K562 (cell line): ENCODE results near the gene TNIK. TPM values are rescaled to one million over a fixed set of nuclear protein-coding genes. Genes with fewer than 3 reads are reported as not detected.
A peak's percentile ranks its signal among the peaks of the same experiment; 100 is the strongest.

Experiments used
- C11orf30 ChIP-seq: fragments of 450-650 bp; IDR thresholded peaks from 2 replicates; pipeline ENCODE4 v1.6.1; 2016; ENCODE audit warnings: low read depth, mild to moderate bottlenecking
- CHD4 ChIP-seq: fragments of 200-600 bp; sonication (generic); IDR thresholded peaks from 3 replicates; pipeline ENCODE4 v1.6.1; 2012; ENCODE audit warnings: low read depth, mild to moderate bottlenecking, mixed read lengths, low read length, inconsistent platforms; ENCODE audit not compliant: insufficient read depth, insufficient replicate concordance, poor library complexity, severe bottlenecking
- FOSL1 ChIP-seq: fragments of 200-800 bp; sonication (Bioruptor generic); conservative IDR thresholded peaks from 2 replicates; pipeline ENCODE4 v1.6.1; 2016; ENCODE audit warnings: missing genetic modification characterization, missing compliant biosample characterization
- JUND ChIP-seq, 2 experiments: IDR thresholded peaks; 2 replicates in 1 of 2; 3 replicates in 1 of 2; pipeline ENCODE4 v1.6.1; 2011; ENCODE audit warnings: borderline replicate concordance in 2 of 2, low read depth in 2 of 2, low read length in 2 of 2, improper control_type of control experiment in 1 of 2, missing biosample characterization in 1 of 2, missing genetic modification characterization in 1 of 2, missing genetic modification reagents in 1 of 2
- LEF1 ChIP-seq: fragments of 450-650 bp; IDR thresholded peaks from 2 replicates; pipeline ENCODE4 v1.6.1; 2016; ENCODE audit warnings: mild to moderate bottlenecking
- MAFK ChIP-seq: IDR thresholded peaks from 2 replicates; pipeline ENCODE4 v1.6.1; 2011; ENCODE audit warnings: low read length, improper control_type of control experiment
- MTA2 ChIP-seq: fragments of 450-650 bp; IDR thresholded peaks from 2 replicates; pipeline ENCODE4 v1.6.1; 2016; ENCODE audit warnings: low read depth
- NCOA4 ChIP-seq: fragments of 450-650 bp; IDR thresholded peaks from 2 replicates; pipeline ENCODE4 v1.6.1; 2018; ENCODE audit warnings: mild to moderate bottlenecking; ENCODE audit not compliant: partially characterized antibody
- RCOR1 ChIP-seq, 2 experiments: IDR thresholded peaks; 2 replicates each; pipeline ENCODE4 v1.6.1; 2012; ENCODE audit warnings: low read depth in 2 of 2, low read length in 2 of 2, borderline replicate concordance in 1 of 2, improper control_type of control experiment in 1 of 2
- polyA plus RNA-seq, 8 experiments: library from polyadenylated mRNA; depleted of rRNA in 4 of 8; stranded (reverse) in 5 of 8; unstranded in 3 of 8; fragments of >200 nt; fragmentation: Nextera tagmentation in 2 of 8; fragmentation: Illumina TruSeq in 1 of 8; extraction: Ambion mirVana in 2 of 8; extraction: Trizol in 1 of 8; gene quantifications; 2 replicates each; pipeline versions ENCODE4 v1.2.1 to v1.2.3, GENCODE V29; 2011 to 2014; ENCODE audit warnings: inconsistent platforms in 1 of 8, missing spikeins in 1 of 8
- total RNA-seq, 7 experiments: library from RNA; depleted of rRNA in 6 of 7; stranded (reverse); fragments of >200 nt in 6 of 7; fragmentation: Illumina TruSeq in 2 of 7; extraction: Trizol in 2 of 7; gene quantifications; 2 replicates each; pipeline versions ENCODE4 v1.2.1 to v1.2.3, GENCODE V29; 2011 to 2021; ENCODE audit warnings: low replicate concordance in 1 of 7
- TF ChIP-seq, protein P1 (sequence below), 2 experiments: fragments of 450-650 bp; IDR thresholded peaks; 2 replicates each; pipeline ENCODE4 v1.6.1; 2016; ENCODE audit warnings: mild to moderate bottlenecking in 2 of 2, borderline replicate concordance in 1 of 2, low read depth in 1 of 2, moderate library complexity in 1 of 2
- TF ChIP-seq, protein P2 (sequence below): fragments of 250-450 bp; sonication (Bioruptor Pico); IDR thresholded peaks from 2 replicates; pipeline ENCODE4 v1.4.0; 2020; ENCODE audit warnings: borderline replicate concordance
- TF ChIP-seq, protein P3 (sequence below): fragments of 200-800 bp; sonication (Bioruptor generic); IDR thresholded peaks from 2 replicates; pipeline ENCODE4 v1.6.1; 2017; ENCODE audit warnings: missing genetic modification characterization, missing compliant biosample characterization

TNIK gene
- total and polyA plus RNA-seq, 9 of the 15 experiments (the other 6 are each of a cell fraction or from before 2014, with no cell fraction given) = 6.6 to 39.0 (median 24.7) TPM

DNA sequence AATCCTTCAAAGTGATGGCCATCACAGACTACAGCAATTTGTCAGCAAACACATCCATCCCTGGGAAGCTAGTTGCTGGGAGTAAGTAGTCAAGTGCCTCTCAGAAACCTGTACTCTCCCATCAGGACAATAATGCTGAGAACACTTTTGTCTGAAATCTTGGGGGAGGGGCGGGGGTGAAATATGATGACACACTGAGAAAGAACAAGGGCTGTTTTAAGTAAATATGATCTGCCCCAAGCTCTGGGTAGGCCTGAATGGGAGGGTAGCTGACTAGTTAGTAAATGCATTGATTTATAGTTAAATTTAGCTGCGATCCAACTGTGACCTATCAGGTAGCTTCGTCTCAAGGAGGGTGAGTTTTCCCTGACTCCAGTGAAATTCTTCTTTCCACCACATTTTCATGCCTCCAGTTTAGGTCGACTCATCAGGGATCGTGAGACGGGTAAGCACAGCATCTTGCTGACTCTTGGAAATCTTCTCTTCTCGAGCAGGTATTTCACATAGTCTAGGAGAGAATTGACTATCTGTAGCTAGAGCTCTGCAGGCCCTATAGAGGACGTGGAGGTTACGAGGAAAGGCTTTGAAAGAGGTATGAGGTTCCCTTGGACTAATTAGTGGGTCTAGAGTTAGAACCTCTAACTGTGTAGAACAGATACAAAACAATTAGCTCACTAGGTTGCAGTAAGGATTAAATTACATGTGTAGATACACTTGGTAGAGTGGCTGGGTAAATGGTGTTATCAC, 220.3 kb downstream of the TNIK start (continued):
- TF ChIP-seq, protein P1, sequence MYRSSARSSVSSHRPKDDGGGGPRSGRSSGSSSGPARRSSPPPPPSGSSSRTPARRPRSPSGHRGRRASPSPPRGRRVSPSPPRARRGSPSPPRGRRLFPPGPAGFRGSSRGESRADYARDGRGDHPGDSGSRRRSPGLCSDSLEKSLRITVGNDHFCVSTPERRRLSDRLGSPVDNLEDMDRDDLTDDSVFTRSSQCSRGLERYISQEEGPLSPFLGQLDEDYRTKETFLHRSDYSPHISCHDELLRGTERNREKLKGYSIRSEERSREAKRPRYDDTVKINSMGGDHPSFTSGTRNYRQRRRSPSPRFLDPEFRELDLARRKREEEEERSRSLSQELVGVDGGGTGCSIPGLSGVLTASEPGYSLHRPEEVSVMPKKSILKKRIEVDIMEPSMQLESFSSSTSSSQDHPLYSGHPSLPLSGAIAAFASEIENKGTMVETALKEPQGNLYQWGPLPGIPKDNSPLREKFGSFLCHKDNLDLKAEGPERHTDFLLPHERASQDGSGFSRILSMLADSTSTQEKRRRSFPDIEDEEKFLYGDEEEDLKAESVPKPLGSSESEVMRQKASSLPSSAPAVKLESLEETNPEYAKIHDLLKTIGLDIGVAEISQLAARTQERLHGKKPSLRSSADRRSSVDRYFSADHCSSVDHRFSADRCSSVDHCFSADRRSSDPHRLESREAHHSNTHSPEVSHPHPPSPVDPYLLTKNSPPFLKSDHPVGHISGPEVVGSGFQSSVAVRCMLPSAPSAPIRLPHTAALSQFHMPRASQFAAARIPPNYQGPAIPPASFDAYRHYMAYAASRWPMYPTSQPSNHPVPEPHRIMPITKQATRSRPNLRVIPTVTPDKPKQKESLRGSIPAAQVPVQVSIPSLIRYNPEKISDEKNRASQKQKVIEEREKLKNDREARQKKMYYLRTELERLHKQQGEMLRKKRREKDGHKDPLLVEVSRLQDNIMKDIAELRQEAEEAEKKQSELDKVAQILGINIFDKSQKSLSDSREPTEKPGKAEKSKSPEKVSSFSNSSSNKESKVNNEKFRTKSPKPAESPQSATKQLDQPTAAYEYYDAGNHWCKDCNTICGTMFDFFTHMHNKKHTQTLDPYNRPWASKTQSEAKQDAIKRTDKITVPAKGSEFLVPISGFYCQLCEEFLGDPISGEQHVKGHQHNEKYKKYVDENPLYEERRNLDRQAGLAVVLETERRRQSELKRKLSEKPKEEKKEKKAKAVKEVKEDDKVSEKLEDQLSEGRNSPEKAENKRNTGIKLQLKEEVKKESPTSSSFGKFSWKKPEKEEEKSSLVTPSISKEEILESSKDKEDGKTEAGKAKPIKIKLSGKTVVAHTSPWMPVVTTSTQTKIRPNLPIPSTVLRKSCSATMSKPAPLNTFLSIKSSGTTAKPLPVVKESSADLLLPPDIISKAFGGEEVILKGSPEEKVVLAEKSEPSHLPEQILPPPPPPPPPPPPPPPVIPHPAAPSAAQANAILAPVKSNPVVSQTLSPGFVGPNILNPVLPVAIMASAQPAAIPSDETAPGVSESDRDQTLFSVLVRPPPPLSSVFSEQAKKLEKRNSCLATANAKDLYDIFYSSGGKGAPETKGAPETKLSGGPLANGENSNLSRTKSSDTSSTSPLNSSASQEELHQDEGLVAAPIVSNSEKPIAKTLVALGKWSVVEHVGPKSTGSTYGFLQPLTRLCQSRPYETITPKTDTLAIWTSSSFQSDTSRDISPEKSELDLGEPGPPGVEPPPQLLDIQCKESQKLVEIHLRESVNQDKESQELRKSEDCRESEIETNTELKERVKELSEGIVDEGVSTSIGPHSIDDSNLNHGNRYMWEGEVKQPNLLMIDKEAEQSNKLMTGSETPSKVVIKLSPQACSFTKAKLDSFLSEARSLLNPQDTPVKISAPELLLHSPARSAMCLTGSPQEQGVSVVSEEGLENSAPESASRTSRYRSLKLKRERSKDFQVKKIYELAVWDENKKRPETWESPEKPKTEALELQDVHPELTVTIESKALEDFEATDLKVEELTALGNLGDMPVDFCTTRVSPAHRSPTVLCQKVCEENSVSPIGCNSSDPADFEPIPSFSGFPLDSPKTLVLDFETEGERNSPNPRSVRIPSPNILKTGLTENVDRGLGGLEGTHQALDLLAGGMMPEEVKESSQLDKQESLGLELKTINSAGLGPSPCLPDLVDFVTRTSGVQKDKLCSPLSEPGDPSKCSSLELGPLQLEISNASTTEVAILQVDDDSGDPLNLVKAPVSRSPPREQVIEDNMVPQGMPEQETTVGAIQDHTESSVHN (IDR thresholded peaks at IDR 0.05; ENCODE audit: borderline replicate concordance in 1 of 2, low read depth in 1 of 2) = no peak; a peak in 1 of 4 replicates
- TF ChIP-seq C11orf30 (peak; percentile 81), CHD4 (no peak), NCOA4 (no peak), RCOR1 (IDR thresholded peaks at IDR 0.05; ENCODE audit: borderline replicate concordance in 1 of 2, low read depth in 2 of 2, low read length in 2 of 2) (peak in 1 of 2 experiments; percentile 22; a peak in 1 of 4 replicates), JUND (IDR thresholded peaks at IDR 0.05; ENCODE audit: borderline replicate concordance, low read depth, low read length) (peak; percentile 65; the same call in 1 of the 2 replicates), JUND (tag; IDR thresholded peaks at IDR 0.05; ENCODE audit: borderline replicate concordance, low read depth, low read length) (no peak), MTA2 (no peak), LEF1 (peak; percentile 77; the same call in 1 of the 2 replicates), MAFK (no peak), FOSL1 (tag) (peak; percentile 53)
- TF ChIP-seq, protein P2, sequence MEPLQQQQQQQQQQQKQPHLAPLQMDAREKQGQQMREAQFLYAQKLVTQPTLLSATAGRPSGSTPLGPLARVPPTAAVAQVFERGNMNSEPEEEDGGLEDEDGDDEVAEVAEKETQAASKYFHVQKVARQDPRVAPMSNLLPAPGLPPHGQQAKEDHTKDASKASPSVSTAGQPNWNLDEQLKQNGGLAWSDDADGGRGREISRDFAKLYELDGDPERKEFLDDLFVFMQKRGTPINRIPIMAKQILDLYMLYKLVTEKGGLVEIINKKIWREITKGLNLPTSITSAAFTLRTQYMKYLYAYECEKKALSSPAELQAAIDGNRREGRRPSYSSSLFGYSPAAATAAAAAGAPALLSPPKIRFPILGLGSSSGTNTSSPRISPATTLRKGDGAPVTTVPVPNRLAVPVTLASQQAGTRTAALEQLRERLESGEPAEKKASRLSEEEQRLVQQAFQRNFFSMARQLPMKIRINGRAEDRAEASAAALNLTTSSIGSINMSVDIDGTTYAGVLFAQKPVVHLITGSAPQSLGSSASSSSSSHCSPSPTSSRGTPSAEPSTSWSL (CRISPR knock-in tag) = no peak
- TF ChIP-seq, protein P3, sequence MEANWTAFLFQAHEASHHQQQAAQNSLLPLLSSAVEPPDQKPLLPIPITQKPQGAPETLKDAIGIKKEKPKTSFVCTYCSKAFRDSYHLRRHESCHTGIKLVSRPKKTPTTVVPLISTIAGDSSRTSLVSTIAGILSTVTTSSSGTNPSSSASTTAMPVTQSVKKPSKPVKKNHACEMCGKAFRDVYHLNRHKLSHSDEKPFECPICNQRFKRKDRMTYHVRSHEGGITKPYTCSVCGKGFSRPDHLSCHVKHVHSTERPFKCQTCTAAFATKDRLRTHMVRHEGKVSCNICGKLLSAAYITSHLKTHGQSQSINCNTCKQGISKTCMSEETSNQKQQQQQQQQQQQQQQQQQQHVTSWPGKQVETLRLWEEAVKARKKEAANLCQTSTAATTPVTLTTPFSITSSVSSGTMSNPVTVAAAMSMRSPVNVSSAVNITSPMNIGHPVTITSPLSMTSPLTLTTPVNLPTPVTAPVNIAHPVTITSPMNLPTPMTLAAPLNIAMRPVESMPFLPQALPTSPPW (CRISPR knock-in tag) = peak; percentile 50
